Cortex of kidney (tissue), 1 donor: ENCODE results near the gene TMEM132D.

ENCODE experiments used
- DNase-seq: peaks from one replicate; lab custom pipeline; 2025; lab: John Stamatoyannopoulos, UW

The TMEM132D gene

DNA sequence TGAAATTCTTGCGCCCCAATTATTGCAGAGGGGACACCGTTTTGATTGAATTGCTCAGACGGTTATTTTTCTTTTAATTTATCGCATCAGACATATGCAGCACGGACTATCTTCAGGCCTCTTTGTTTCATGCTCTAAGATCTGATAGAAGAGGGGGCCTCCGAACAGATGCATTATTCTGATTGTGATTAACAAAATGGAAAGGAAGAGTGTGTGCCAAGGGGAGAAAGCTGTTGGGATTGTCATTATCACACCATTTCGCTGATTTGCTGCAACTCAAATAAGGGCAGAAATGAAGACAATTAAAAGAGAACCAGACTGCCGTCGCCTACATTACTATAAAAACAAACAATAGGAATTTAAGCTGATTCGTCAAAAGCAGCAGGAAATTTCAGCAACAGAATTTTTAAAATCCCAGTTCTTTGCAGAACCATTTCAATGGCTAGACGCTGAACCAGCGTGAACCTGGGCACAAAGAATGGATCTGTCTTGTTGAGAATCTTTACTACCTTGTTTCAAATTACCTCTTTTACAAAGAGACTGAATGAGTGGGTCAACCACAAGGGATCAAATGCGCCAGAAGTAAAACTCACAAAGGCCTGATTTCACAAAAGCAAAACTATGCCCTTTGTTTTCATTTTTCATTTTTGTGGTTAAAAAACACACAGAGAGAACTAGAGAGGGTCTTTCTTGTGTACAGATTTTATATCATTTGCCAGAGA is 30.6 kb downstream of the TMEM132D start:
- DNase-seq, result no peak

GRCh38 chr12:129871991-129872972 is 31.5 kb downstream of the TMEM132D start:
- DNase-seq, result no peak

DNA sequence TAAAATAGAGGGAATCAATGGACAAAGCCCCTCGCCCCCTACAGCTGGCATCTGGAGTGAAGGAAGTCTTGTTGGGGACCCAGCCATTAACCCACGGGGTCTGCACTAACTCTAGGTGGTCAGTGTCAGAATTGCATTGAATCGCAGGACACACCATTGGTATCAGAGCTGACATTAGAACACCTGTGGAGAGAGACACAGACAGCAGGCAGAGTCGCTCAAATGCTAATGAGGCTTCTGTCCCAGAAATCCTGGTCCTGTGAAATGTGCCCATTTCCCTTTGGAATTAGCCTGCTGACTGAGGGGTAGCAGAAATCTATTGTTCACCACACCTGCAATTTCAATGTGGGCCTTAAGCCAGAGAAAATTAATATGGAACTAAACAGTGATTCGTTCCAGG is 33.0 kb downstream of the TMEM132D start:
- no peak for DNase-seq

- DNase-seq, result no peak
Observed at GRCh38 chr12:129870136-129870535, 33.7 kb downstream of the TMEM132D start.

DNA sequence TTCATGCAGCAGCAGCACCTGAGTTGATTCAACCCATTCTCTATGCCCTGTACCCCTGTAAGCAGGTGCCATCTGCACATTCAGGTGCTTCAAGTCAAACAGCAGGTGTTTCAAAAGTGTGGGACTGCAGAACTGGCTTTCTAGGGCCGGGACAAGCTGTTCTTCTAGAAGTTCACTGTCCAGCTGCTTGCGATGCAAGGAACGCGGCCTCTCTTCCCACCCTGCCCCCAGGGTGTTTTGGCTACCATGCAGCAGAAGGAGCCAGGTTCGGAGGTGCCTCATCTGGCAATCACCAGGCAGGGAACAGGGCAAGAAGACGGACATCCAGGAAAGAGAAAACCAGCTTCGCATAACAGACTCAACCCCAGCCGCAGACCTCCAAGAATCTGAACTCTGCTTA is 35.2 kb downstream of the TMEM132D start:
- no peak for DNase-seq

GRCh38 chr12:129863938-129864337 is 39.9 kb downstream of the TMEM132D start:
- no peak for DNase-seq

- no peak for DNase-seq
Observed at GRCh38 chr12:129862561-129863175, 41.2 kb downstream of the TMEM132D start.

GRCh38 chr12:129861951-129862350 is 41.9 kb downstream of the TMEM132D start:
- no peak for DNase-seq

- no peak for DNase-seq
Observed at GRCh38 chr12:129854591-129854990, 49.2 kb downstream of the TMEM132D start.

- no peak for DNase-seq
Observed at GRCh38 chr12:129851296-129851695, 52.5 kb downstream of the TMEM132D start.

DNA sequence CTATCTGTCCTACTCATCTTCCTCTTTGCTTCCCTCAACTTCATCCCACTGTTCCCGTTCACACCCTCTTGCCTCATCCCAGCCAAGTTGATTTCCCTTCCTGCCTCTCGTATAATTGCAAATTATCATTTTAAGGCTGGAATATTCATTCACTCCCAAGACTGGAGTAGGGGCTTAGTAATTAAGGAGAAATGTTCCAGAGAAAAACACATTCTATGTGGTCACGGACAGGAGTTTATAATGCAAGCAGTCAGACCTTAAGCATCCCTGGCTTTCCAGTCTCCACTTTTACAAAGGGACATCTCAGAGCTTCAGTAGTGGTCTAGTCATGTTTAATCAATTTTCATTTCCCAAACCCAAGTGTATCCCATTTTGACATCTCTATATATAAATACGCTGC is 54.9 kb downstream of the TMEM132D start:
- no peak for DNase-seq

DNA sequence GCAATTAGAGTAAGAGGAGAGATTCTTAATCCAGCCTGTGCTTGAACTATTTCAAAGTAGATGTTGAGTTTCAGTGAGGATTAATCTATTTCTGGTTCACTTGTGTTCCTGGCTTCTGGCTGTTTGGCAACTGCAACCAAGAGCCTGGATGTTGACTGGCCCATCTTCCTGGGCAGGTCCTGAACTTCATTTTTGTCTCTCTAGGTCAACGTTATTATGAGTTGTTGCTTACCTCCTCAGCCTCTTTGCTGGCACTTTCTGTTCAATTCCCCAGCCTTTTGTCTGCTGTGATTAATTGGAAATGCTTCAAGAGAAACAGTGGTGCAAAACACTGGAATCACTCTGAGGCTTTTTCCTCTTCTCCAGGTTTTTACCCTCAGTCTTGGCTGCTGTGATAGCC is 56.8 kb downstream of the TMEM132D start:
- no peak for DNase-seq

DNA sequence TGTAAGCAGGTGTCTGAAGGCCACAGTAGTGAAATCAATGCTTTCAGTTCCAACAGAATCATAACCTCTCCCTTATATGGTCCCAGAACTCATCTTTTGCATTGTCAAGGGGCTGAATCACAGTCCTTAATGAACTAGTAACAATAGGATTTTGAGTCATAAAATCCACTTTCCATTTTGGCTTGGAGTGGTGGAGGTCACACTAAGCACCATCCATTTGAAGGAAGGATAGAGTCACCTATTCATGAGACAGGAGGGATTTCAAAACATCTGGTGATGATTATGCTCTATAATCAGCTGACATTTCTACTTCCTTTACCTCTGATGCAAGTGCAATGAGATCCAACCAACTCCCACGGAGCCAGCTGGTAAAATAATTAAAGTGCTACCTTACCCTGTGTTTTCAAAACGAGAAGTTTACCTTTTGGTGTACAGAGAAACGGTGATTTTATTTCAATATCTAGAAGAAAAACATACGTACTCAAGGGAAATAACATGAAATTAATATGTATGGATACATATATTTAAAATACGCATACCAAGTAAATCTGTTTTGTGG is 59.1 kb downstream of the TMEM132D start:
- DNase-seq, result no peak

DNA sequence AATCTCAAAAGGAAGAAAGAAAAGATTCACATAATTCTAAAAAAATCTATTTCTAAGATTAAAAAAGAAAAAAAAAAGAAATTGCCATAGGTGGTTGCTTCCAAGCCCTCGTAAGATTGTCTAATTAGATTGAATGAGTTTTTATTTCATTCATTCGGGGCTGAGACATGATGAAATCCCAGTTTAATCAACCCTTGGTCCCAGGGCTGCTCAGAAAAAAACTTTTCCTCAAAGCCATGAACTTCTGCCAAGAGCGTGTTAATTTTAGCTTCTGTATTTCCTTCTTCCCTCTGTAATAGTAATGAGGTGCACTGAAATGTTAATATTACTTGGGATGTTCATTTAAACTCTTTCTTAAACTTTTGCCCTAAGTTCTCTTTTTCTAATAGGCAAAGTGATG is 62.6 kb downstream of the TMEM132D start:
- DNase-seq, result no peak

DNA sequence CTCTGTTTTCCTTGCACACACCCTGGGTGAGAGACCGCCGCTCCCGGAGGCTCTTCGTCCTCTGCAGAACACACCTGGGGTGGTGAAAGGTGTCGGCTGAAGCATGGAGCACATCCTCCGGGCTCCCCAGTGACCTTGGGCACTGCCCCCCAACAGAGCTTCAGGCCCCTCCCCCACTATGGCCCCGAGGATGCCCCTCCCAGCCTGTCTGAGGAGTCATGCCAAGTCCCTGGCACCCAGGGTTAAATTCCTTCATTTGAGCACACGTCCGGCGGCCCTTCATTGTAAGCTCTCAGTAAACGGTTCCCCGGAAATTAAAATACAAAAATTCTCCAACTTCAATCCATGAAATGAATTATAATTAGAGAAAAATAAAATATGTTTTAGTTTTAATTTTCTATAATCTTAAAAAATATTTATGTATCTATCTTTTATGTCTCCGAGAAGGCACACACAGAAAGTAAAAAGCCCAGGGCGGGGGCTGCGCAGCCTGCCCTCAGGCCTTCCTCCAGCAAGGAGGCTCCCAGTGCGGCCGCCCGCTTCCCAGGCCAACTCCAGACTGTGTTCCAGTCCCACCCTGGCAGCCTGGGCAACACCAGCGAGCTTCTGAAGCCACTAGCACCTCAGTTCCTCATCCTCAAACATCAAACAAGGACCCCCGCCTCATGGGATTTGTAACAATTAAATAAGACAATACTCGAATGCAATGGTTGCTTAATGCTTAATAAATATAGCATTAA is 63.5 kb downstream of the TMEM132D start:
- no peak for DNase-seq

GRCh38 chr12:129839679-129840078 is 64.1 kb downstream of the TMEM132D start:
- DNase-seq, result no peak

DNA sequence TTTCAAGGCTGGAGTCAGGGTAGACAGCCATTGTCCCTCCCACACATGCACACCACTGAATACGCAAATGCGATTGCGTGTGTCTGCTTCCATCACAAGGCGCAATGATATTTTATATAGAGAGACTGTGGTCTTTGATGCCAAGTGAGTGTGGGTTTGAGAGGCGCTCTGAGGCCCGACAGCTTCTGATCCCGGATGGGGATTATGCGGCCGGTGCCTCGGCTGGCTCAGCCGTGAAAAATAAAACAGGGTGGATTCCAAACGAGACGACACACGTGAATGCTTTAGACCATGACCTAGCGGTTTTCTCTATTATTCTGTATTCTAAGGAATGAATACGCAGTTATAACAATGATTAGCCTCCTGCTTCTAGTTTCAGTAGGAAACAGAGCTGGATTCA is 72.5 kb downstream of the TMEM132D start:
- no peak for DNase-seq

GRCh38 chr12:129830796-129831195 is 73.0 kb downstream of the TMEM132D start:
- no peak for DNase-seq

- no peak for DNase-seq
Observed at GRCh38 chr12:129827866-129828384, 75.9 kb downstream of the TMEM132D start.

- DNase-seq, result no peak
Observed at GRCh38 chr12:129827102-129827865, 76.5 kb downstream of the TMEM132D start.

DNA sequence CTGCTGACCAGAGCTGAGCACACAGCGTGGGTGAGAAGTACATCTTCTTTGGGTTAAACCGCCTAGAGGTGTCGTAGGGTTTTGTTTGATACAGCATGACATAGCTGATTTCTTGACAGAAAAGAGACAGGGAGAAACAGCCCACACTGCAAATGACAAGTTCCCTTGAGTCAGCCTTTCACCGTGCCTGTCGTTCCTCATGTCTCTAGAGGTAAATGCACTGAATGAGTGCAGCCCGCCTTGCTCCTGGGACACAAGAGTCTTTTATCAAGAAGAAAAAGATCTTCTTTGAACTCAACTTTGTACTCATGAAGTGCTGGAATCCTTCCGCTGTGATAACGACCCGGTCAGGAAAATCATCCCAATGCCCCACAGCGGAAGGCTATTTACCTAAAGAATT is 77.6 kb downstream of the TMEM132D start:
- DNase-seq, result no peak
